HG03175 (cell line): Measurements from ENCODE around the gene FAM163A.
A peak's percentile ranks its signal among the peaks of the same experiment; 100 is the strongest.
"Not testable (repeated sequence)": the region's sequence is repeated elsewhere in the genome, so short reads cannot be mapped to it uniquely, and the experiment has no call there.

Experiments used
- ATAC-seq: cut with Tn5 transposase; IDR thresholded peaks from one replicate; pipeline ENCODE4 v1.9.1; 2021; ENCODE audit warnings: mild to moderate bottlenecking, moderate library complexity; ENCODE audit not compliant: unreplicated experiment

Gene FAM163A

GRCh38 chr1:179742717-179743678, at the start of gene FAM163A:
TSS of gene FAM163A (plus strand) at chr1:179743291. CDS start at chr1:179813098, 69,807 bp downstream.
- ATAC-seq: no peak

- not testable (repeated sequence) for ATAC-seq
Measured at GRCh38 chr1:179694530-179694929, 48.6 kb upstream of the FAM163A start.

- no peak for ATAC-seq
Measured at GRCh38 chr1:179702946-179703539, 40.0 kb upstream of the FAM163A start.

GRCh38 chr1:179706339-179706941, 36.7 kb upstream of the FAM163A start:
- no peak for ATAC-seq

- ATAC-seq: no peak
Measured at GRCh38 chr1:179707406-179707805, 35.7 kb upstream of the FAM163A start.

- ATAC-seq: no peak
Measured at GRCh38 chr1:179708434-179709195, 34.5 kb upstream of the FAM163A start.

GRCh38 chr1:179709841-179710329, 33.2 kb upstream of the FAM163A start:
- peak; percentile 73 for ATAC-seq

GRCh38 chr1:179714159-179714558, 28.9 kb upstream of the FAM163A start:
- ATAC-seq: no peak

- no peak for ATAC-seq
Measured at GRCh38 chr1:179714623-179715022, 28.5 kb upstream of the FAM163A start.

GRCh38 chr1:179719272-179719671, 23.8 kb upstream of the FAM163A start:
- ATAC-seq: no peak

GRCh38 chr1:179728271-179728670, 14.8 kb upstream of the FAM163A start:
- ATAC-seq: no peak

- ATAC-seq: no peak
Measured at GRCh38 chr1:179729881-179730280, 13.2 kb upstream of the FAM163A start.

GRCh38 chr1:179731643-179732042, 11.4 kb upstream of the FAM163A start:
- ATAC-seq: no peak

GRCh38 chr1:179742291-179742690, 800 bp upstream of the FAM163A start:
- ATAC-seq: no peak

GRCh38 chr1:179743679-179744400, 749 bp downstream of the FAM163A start:
- no peak for ATAC-seq

GRCh38 chr1:179744401-179745130, 1.5 kb downstream of the FAM163A start:
- no peak for ATAC-seq

- no peak for ATAC-seq
Measured at GRCh38 chr1:179745131-179745611, 2.1 kb downstream of the FAM163A start.

- ATAC-seq: no peak
Measured at GRCh38 chr1:179745743-179746142, 2.7 kb downstream of the FAM163A start.

GRCh38 chr1:179747611-179748010, 4.5 kb downstream of the FAM163A start:
- no peak for ATAC-seq
